ENCODE measurements around the gene SNAP29.
"Not testable (repeated sequence)": the region's sequence is repeated elsewhere in the genome, so short reads cannot be mapped to it uniquely, and the experiment has no call there.

Gene SNAP29

GRCh38 chr22:20897737-20898136 is 38.9 kb downstream of the SNAP29 start:
- not testable (repeated sequence) for H2BK120ac ChIP-seq (ENCODE audit: insufficient read depth, low read length, poor library complexity); H3K4ac ChIP-seq (ENCODE audit: low read depth, low read length); H3K79me1 ChIP-seq (ENCODE audit: low read length); H3K4me1 ChIP-seq (ENCODE audit: control insufficient read depth in 1 of 2, insufficient read depth in 2 of 2, low read length in 2 of 2); H3K27ac ChIP-seq (ENCODE audit: low read depth, low read length); H3K9me3 ChIP-seq (ENCODE audit: insufficient read depth, low read depth, low read length); H3K23ac ChIP-seq (ENCODE audit: low read length); H3K9ac ChIP-seq (ENCODE audit: low read length); H2AK5ac ChIP-seq (ENCODE audit: low read length); H3K79me2 ChIP-seq (ENCODE audit: control insufficient read depth, insufficient read depth, low read length, poor library complexity); H2AFZ ChIP-seq (ENCODE audit: insufficient read depth, low read length, poor library complexity); H3K4me3 ChIP-seq (ENCODE audit: low read depth, low read length); H4K8ac ChIP-seq (ENCODE audit: low read depth, low read length); H4K12ac ChIP-seq (ENCODE audit: low read depth, low read length); H3K27me3 ChIP-seq (ENCODE audit: insufficient read depth, low read length); H4K91ac ChIP-seq (ENCODE audit: low read depth, low read length); H2BK5ac ChIP-seq (ENCODE audit: low read depth, low read length, poor library complexity); H3K14ac ChIP-seq (ENCODE audit: low read length); H3K18ac ChIP-seq (ENCODE audit: low read length); H3K36me3 ChIP-seq (ENCODE audit: control insufficient read depth in 1 of 2, insufficient read depth in 2 of 2, low read length in 2 of 2); H2BK12ac ChIP-seq (ENCODE audit: low read length); H3K4me2 ChIP-seq (ENCODE audit: low read length)
- peak in 1 of 2 donors; percentile 77 for DNase-seq
- no CpG with 5 or more reads among the region's 7 CpGs for WGBS (ENCODE audit: extremely low coverage, insufficient coverage, insufficient read length)

GRCh38 chr22:20899827-20900423 is 41.1 kb downstream of the SNAP29 start:
- Histone ChIP-seq H4K12ac (ENCODE audit: low read depth, low read length) (no peak overlapping the region), H3K14ac (ENCODE audit: low read length) (no peak overlapping the region), H3K9me3 (ENCODE audit: insufficient read depth, low read depth, low read length) (peaks cover 1% of the 10 kb centered on the region), H3K27me3 (ENCODE audit: insufficient read depth, low read length) (no peaks in the 10 kb centered on the region), H4K8ac (ENCODE audit: low read depth, low read length) (no peak overlapping the region), H3K36me3 (ENCODE audit: control insufficient read depth in 1 of 2, insufficient read depth in 2 of 2, low read length in 2 of 2) (no peaks in the 10 kb centered on the region), H3K18ac (ENCODE audit: low read length) (no peak overlapping the region), H3K27ac (ENCODE audit: low read depth, low read length) (no peak overlapping the region), H2BK12ac (ENCODE audit: low read length) (no peak overlapping the region), H2BK5ac (ENCODE audit: low read depth, low read length, poor library complexity) (no peak overlapping the region), H3K4me2 (ENCODE audit: low read length) (no peak overlapping the region), H3K23ac (ENCODE audit: low read length) (no peak overlapping the region), H2BK120ac (ENCODE audit: insufficient read depth, low read length, poor library complexity) (no peak overlapping the region), H3K4ac (ENCODE audit: low read depth, low read length) (no peak overlapping the region), H2AFZ (ENCODE audit: insufficient read depth, low read length, poor library complexity) (no peak overlapping the region), H3K4me3 (ENCODE audit: low read depth, low read length) (no peak overlapping the region), H3K79me1 (ENCODE audit: low read length) (no peaks in the 10 kb centered on the region), H4K91ac (ENCODE audit: low read depth, low read length) (no peak overlapping the region), H3K9ac (ENCODE audit: low read length) (no peak overlapping the region), H3K79me2 (ENCODE audit: control insufficient read depth, insufficient read depth, low read length, poor library complexity) (no peaks in the 10 kb centered on the region), H2AK5ac (ENCODE audit: low read length) (no peak overlapping the region), H3K4me1 (ENCODE audit: control insufficient read depth in 1 of 2, insufficient read depth in 2 of 2, low read length in 2 of 2) (no peaks in the 10 kb centered on the region)
- DNase-seq: no peak
- no CpG with 5 or more reads among the region's 7 CpGs for WGBS (ENCODE audit: extremely low coverage, insufficient coverage, insufficient read length)

GRCh38 chr22:20901093-20902033 is 42.6 kb downstream of the SNAP29 start:
- H3K4me1 ChIP-seq (ENCODE audit: control insufficient read depth in 1 of 2, insufficient read depth in 2 of 2, low read length in 2 of 2); H4K8ac ChIP-seq (ENCODE audit: low read depth, low read length); H3K9ac ChIP-seq (ENCODE audit: low read length); H3K4me3 ChIP-seq (ENCODE audit: low read depth, low read length); H3K23ac ChIP-seq (ENCODE audit: low read length); H2BK120ac ChIP-seq (ENCODE audit: insufficient read depth, low read length, poor library complexity); H3K4ac ChIP-seq (ENCODE audit: low read depth, low read length); H2AK5ac ChIP-seq (ENCODE audit: low read length); H4K91ac ChIP-seq (ENCODE audit: low read depth, low read length); H2BK12ac ChIP-seq (ENCODE audit: low read length); H3K79me1 ChIP-seq (ENCODE audit: low read length); H3K27ac ChIP-seq (ENCODE audit: low read depth, low read length); H3K18ac ChIP-seq (ENCODE audit: low read length); H2BK5ac ChIP-seq (ENCODE audit: low read depth, low read length, poor library complexity); H3K27me3 ChIP-seq (ENCODE audit: insufficient read depth, low read length); DNase-seq; H3K36me3 ChIP-seq (ENCODE audit: control insufficient read depth in 1 of 2, insufficient read depth in 2 of 2, low read length in 2 of 2); H3K79me2 ChIP-seq (ENCODE audit: control insufficient read depth, insufficient read depth, low read length, poor library complexity); H4K12ac ChIP-seq (ENCODE audit: low read depth, low read length); H3K9me3 ChIP-seq (ENCODE audit: insufficient read depth, low read depth, low read length); H2AFZ ChIP-seq (ENCODE audit: insufficient read depth, low read length, poor library complexity); H3K4me2 ChIP-seq (ENCODE audit: low read length); H3K14ac ChIP-seq (ENCODE audit: low read length): not testable (repeated sequence)
- no CpG with 5 or more reads among the region's 18 CpGs for WGBS (ENCODE audit: extremely low coverage, insufficient coverage, insufficient read length)

GRCh38 chr22:20903093-20903492 is 44.3 kb downstream of the SNAP29 start:
- Histone ChIP-seq H3K27ac (ENCODE audit: low read depth, low read length) (no peak overlapping the region), H3K79me1 (ENCODE audit: low read length) (no peaks in the 10 kb centered on the region), H4K91ac (ENCODE audit: low read depth, low read length) (no peak overlapping the region), H2BK5ac (ENCODE audit: low read depth, low read length, poor library complexity) (no peak overlapping the region), H2AFZ (ENCODE audit: insufficient read depth, low read length, poor library complexity) (no peak overlapping the region), H2BK120ac (ENCODE audit: insufficient read depth, low read length, poor library complexity) (no peak overlapping the region), H3K9me3 (ENCODE audit: insufficient read depth, low read depth, low read length) (peaks cover 1% of the 10 kb centered on the region), H3K4me2 (ENCODE audit: low read length) (no peak overlapping the region), H3K4me1 (ENCODE audit: control insufficient read depth in 1 of 2, insufficient read depth in 2 of 2, low read length in 2 of 2) (no peaks in the 10 kb centered on the region), H2AK5ac (ENCODE audit: low read length) (no peak overlapping the region), H3K4ac (ENCODE audit: low read depth, low read length) (no peak overlapping the region), H3K23ac (ENCODE audit: low read length) (no peak overlapping the region), H3K9ac (ENCODE audit: low read length) (no peak overlapping the region), H2BK12ac (ENCODE audit: low read length) (no peak overlapping the region), H3K79me2 (ENCODE audit: control insufficient read depth, insufficient read depth, low read length, poor library complexity) (no peaks in the 10 kb centered on the region), H3K18ac (ENCODE audit: low read length) (no peak overlapping the region), H3K36me3 (ENCODE audit: control insufficient read depth in 1 of 2, insufficient read depth in 2 of 2, low read length in 2 of 2) (no peaks in the 10 kb centered on the region), H4K12ac (ENCODE audit: low read depth, low read length) (no peak overlapping the region), H3K14ac (ENCODE audit: low read length) (no peak overlapping the region), H4K8ac (ENCODE audit: low read depth, low read length) (no peak overlapping the region), H3K4me3 (ENCODE audit: low read depth, low read length) (no peak overlapping the region), H3K27me3 (ENCODE audit: insufficient read depth, low read length) (no peaks in the 10 kb centered on the region)
- no peak for DNase-seq
- WGBS (ENCODE audit: extremely low coverage, insufficient coverage, insufficient read length): no CpG with 5 or more reads among the region's 2 CpGs
